ENCODE results near the gene PDE9A. TPM values are rescaled to one million over a fixed set of nuclear protein-coding genes. Genes with fewer than 3 reads are reported as not detected.
A peak's percentile ranks its signal among the peaks of the same experiment; 100 is the strongest.
"Not testable (repeated sequence)": the region's sequence is repeated elsewhere in the genome, so short reads cannot be mapped to it uniquely, and the experiment has no call there.

PDE9A gene
- total RNA-seq (2012; rRNA removed), result 1.7 and 4.8 TPM in 2 replicates

GRCh38 chr21:42653231-42654061 is at the start of gene PDE9A:
Gene PDE9A, plus strand, starts transcription at chr21:42653621. Its CDS starts 194 bp downstream, at chr21:42653815.
- peaks cover 13% of the 10 kb centered on the region for H3K4me1 ChIP-seq (ENCODE audit: control insufficient read depth, insufficient read depth, low read length)
- H3K4me2 ChIP-seq (ENCODE audit: low read length), result peak within 1 kb of the TSS; percentile 74
- H3K9me3 ChIP-seq (replicated peaks; ENCODE audit: low read length), result no peaks in the 10 kb centered on the region
- H3K36me3 ChIP-seq (ENCODE audit: insufficient read depth, low read length), result no peaks in the 10 kb centered on the region
- H3K4me3 ChIP-seq (ENCODE audit: low read length), result peak within 1 kb of the TSS; percentile 70
- peak within 1 kb of the TSS; percentile 41 for H3K9ac ChIP-seq (ENCODE audit: low read depth, low read length)
- H3K27me3 ChIP-seq (ENCODE audit: control insufficient read depth, insufficient read depth, low read length), result peaks cover 85% of the 10 kb centered on the region

- H3K4me3 ChIP-seq (ENCODE audit: low read length), result no peak overlapping the region
- H3K27me3 ChIP-seq (ENCODE audit: control insufficient read depth, insufficient read depth, low read length), result peaks cover 7% of the 10 kb centered on the region
- H3K36me3 ChIP-seq (ENCODE audit: insufficient read depth, low read length), result no peaks in the 10 kb centered on the region
- H3K9ac ChIP-seq (ENCODE audit: low read depth, low read length), result no peak overlapping the region
- no peak overlapping the region for H3K4me2 ChIP-seq (ENCODE audit: low read length)
- H3K9me3 ChIP-seq (replicated peaks; ENCODE audit: low read length), result no peaks in the 10 kb centered on the region
- no peaks in the 10 kb centered on the region for H3K4me1 ChIP-seq (ENCODE audit: control insufficient read depth, insufficient read depth, low read length)
These were observed 46.3 kb upstream of the PDE9A start for GRCh38 chr21:42607102-42607501.

GRCh38 chr21:42607525-42608102 is 45.8 kb upstream of the PDE9A start:
- Histone ChIP-seq H3K9me3 (replicated peaks; ENCODE audit: low read length) (no peaks in the 10 kb centered on the region), H3K36me3 (ENCODE audit: insufficient read depth, low read length) (no peaks in the 10 kb centered on the region), H3K27me3 (ENCODE audit: control insufficient read depth, insufficient read depth, low read length) (peaks cover 7% of the 10 kb centered on the region), H3K4me1 (ENCODE audit: control insufficient read depth, insufficient read depth, low read length) (no peaks in the 10 kb centered on the region), H3K9ac (ENCODE audit: low read depth, low read length) (no peak overlapping the region), H3K4me3 (ENCODE audit: low read length) (no peak overlapping the region), H3K4me2 (ENCODE audit: low read length) (no peak overlapping the region)

- Histone ChIP-seq H3K4me1 (ENCODE audit: control insufficient read depth, insufficient read depth, low read length) (no peaks in the 10 kb centered on the region), H3K9ac (ENCODE audit: low read depth, low read length) (no peak overlapping the region), H3K9me3 (replicated peaks; ENCODE audit: low read length) (no peaks in the 10 kb centered on the region), H3K27me3 (ENCODE audit: control insufficient read depth, insufficient read depth, low read length) (peaks cover 14% of the 10 kb centered on the region), H3K36me3 (ENCODE audit: insufficient read depth, low read length) (no peaks in the 10 kb centered on the region), H3K4me3 (ENCODE audit: low read length) (no peak overlapping the region), H3K4me2 (ENCODE audit: low read length) (no peak overlapping the region)
These were observed 45.0 kb upstream of the PDE9A start for GRCh38 chr21:42608446-42608845.

GRCh38 chr21:42609811-42610210 is 43.6 kb upstream of the PDE9A start:
- Histone ChIP-seq H3K9me3 (replicated peaks; ENCODE audit: low read length) (no peaks in the 10 kb centered on the region), H3K27me3 (ENCODE audit: control insufficient read depth, insufficient read depth, low read length) (peaks cover 11% of the 10 kb centered on the region), H3K9ac (ENCODE audit: low read depth, low read length) (no peak overlapping the region), H3K4me2 (ENCODE audit: low read length) (no peak overlapping the region), H3K4me3 (ENCODE audit: low read length) (no peak overlapping the region), H3K36me3 (ENCODE audit: insufficient read depth, low read length) (no peaks in the 10 kb centered on the region), H3K4me1 (ENCODE audit: control insufficient read depth, insufficient read depth, low read length) (no peaks in the 10 kb centered on the region)

DNA sequence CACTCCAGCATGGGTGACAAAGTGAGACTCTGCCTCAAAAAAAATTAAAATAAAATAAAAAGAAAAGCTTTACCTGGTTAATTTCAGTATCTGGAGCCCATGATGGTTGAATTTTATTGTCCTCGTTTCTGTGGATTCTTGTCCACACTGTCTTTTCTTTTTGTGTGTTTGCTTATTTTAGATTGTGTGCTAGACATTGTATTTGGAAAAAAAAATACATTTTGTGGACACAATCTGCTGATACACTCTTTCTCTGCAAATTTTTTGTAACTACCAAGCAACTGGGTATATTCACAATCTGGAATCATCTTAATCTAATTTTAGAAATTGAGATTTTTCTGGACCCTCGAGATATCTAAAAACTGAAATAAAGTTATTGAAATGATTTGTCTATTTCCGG is 41.6 kb upstream of the PDE9A start:
- H3K9ac ChIP-seq (ENCODE audit: low read depth, low read length), result no peak overlapping the region
- H3K9me3 ChIP-seq (replicated peaks; ENCODE audit: low read length), result no peaks in the 10 kb centered on the region
- H3K4me3 ChIP-seq (ENCODE audit: low read length), result no peak overlapping the region
- peaks cover 20% of the 10 kb centered on the region for H3K27me3 ChIP-seq (ENCODE audit: control insufficient read depth, insufficient read depth, low read length)
- no peaks in the 10 kb centered on the region for H3K36me3 ChIP-seq (ENCODE audit: insufficient read depth, low read length)
- H3K4me1 ChIP-seq (ENCODE audit: control insufficient read depth, insufficient read depth, low read length), result no peaks in the 10 kb centered on the region
- no peak overlapping the region for H3K4me2 ChIP-seq (ENCODE audit: low read length)

DNA sequence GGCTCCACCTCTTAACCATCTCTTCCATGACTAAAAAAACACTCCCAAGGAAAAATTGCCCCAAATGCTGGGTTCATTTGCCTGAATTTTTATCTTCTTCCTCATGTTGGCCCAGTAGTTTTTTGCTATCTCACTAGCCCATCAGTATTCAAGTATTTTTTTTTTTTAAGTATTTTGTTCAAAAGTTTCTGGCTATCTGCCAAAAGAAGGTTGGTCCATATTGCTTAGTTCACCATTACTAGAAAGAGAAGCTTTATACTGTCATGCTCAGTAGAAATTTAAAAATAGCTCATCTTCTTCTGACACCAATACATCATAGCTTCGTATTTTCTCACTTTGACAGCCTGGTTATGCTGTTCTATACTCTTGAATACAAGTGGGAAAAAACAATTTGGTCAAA is 41.0 kb upstream of the PDE9A start:
- Histone ChIP-seq H3K4me2 (ENCODE audit: low read length) (no peak overlapping the region), H3K9me3 (replicated peaks; ENCODE audit: low read length) (no peaks in the 10 kb centered on the region), H3K36me3 (ENCODE audit: insufficient read depth, low read length) (no peaks in the 10 kb centered on the region), H3K4me3 (ENCODE audit: low read length) (no peak overlapping the region), H3K9ac (ENCODE audit: low read depth, low read length) (no peak overlapping the region), H3K27me3 (ENCODE audit: control insufficient read depth, insufficient read depth, low read length) (peaks cover 23% of the 10 kb centered on the region), H3K4me1 (ENCODE audit: control insufficient read depth, insufficient read depth, low read length) (no peaks in the 10 kb centered on the region)

- Histone ChIP-seq H3K4me3 (ENCODE audit: low read length) (no peak overlapping the region), H3K4me2 (ENCODE audit: low read length) (no peak overlapping the region), H3K4me1 (ENCODE audit: control insufficient read depth, insufficient read depth, low read length) (no peaks in the 10 kb centered on the region), H3K27me3 (ENCODE audit: control insufficient read depth, insufficient read depth, low read length) (peaks cover 35% of the 10 kb centered on the region), H3K36me3 (ENCODE audit: insufficient read depth, low read length) (no peaks in the 10 kb centered on the region), H3K9ac (ENCODE audit: low read depth, low read length) (no peak overlapping the region), H3K9me3 (replicated peaks; ENCODE audit: low read length) (no peaks in the 10 kb centered on the region)
These were observed 39.7 kb upstream of the PDE9A start for GRCh38 chr21:42613756-42614155.

DNA sequence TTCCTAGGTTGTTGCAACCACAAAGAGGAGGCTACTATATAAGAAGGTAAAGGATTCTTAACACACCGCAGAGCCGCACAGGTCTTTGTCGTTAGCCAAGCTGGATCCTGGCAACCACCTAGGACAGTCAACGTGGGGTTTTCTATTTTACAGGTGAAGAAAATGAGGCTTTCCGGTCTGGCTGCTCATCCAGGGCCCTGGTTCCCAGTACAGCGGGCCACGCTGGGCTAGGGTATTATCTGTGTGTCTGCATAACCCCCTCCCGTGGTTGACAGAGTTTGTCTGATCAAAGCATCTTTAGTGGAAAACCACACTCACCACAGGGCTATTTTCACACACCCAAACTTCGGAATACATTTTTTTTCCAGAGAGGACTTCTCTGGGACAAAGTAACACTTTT is 39.0 kb upstream of the PDE9A start:
- no peaks in the 10 kb centered on the region for H3K36me3 ChIP-seq (ENCODE audit: insufficient read depth, low read length)
- H3K4me2 ChIP-seq (ENCODE audit: low read length), result no peak overlapping the region
- no peaks in the 10 kb centered on the region for H3K4me1 ChIP-seq (ENCODE audit: control insufficient read depth, insufficient read depth, low read length)
- H3K9ac ChIP-seq (ENCODE audit: low read depth, low read length), result no peak overlapping the region
- H3K27me3 ChIP-seq (ENCODE audit: control insufficient read depth, insufficient read depth, low read length), result peaks cover 42% of the 10 kb centered on the region
- H3K4me3 ChIP-seq (ENCODE audit: low read length), result no peak overlapping the region
- no peaks in the 10 kb centered on the region for H3K9me3 ChIP-seq (replicated peaks; ENCODE audit: low read length)

DNA sequence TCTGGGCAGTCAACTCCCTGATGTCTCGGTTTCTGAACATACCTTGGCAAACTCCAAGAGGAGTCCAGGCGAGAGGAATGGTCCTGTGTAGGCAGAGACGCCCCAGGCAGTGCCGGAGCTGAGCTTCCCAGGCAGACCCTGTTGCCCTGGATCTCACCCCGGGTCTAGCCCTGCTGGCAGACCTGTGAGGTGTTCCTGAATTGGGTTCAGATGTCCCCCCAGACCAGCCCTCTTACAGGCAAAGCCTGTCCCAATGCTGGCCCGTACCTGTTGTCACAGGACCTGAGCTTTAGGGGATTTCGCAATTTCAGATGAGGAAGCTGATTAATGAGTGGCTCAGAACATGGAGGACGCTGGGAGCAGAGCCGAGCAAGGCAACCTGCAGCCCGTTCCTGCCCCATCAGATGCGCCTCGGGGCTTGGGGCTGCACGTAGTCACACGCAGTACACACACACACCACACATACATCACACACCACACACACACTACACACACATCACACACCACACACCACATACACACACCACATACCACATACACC is 38.5 kb upstream of the PDE9A start:
- Histone ChIP-seq H3K27me3 (ENCODE audit: control insufficient read depth, insufficient read depth, low read length) (peaks cover 46% of the 10 kb centered on the region), H3K4me1 (ENCODE audit: control insufficient read depth, insufficient read depth, low read length) (no peaks in the 10 kb centered on the region), H3K4me3 (ENCODE audit: low read length) (no peak overlapping the region), H3K36me3 (ENCODE audit: insufficient read depth, low read length) (no peaks in the 10 kb centered on the region), H3K9ac (ENCODE audit: low read depth, low read length) (no peak overlapping the region), H3K9me3 (replicated peaks; ENCODE audit: low read length) (no peaks in the 10 kb centered on the region), H3K4me2 (ENCODE audit: low read length) (no peak overlapping the region)

GRCh38 chr21:42615377-42615776 is 38.0 kb upstream of the PDE9A start:
- not testable (repeated sequence) for H3K4me3 ChIP-seq (ENCODE audit: low read length)

More at GRCh38 chr21:42615377-42615776, 38.0 kb upstream of the PDE9A start:
- not testable (repeated sequence) for H3K9ac ChIP-seq (ENCODE audit: low read depth, low read length); H3K36me3 ChIP-seq (ENCODE audit: insufficient read depth, low read length); H3K9me3 ChIP-seq (replicated peaks; ENCODE audit: low read length); H3K4me2 ChIP-seq (ENCODE audit: low read length); H3K4me1 ChIP-seq (ENCODE audit: control insufficient read depth, insufficient read depth, low read length)
- peaks cover 50% of the 10 kb centered on the region for H3K27me3 ChIP-seq (ENCODE audit: control insufficient read depth, insufficient read depth, low read length)
